ENCODE results near the gene SMIM36.

DNA sequence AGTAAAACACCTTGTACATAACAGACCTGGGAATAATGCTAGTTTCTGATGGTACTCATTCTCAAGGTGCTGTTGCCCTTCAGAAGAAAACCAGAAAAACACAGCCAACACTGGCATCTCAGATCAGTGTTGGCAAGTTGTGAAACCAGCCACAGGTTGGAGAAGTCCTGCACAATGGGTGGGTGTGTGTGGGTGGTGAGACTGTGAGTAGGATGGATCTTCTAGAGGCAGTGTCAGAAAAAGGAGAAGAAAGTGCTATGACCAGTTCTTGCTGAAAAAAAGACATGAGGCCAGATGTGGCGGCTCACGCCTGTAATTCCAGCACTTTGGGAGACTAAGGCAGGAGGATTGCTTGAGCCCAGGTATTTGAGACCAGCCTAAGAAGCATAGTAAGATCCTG, 35.2 kb upstream of the SMIM36 start:
- TF ChIP-seq POLR2A (IDR thresholded peaks at IDR 0.05) (no peak), CTCF (IDR thresholded peaks at IDR 0.05) (no peak)
